Endodermal cell (in vitro differentiated cells): ENCODE data around the gene SPARC. TPM values are rescaled to one million over a fixed set of nuclear protein-coding genes. Genes with fewer than 3 reads are reported as not detected.

Source experiments
- DNase-seq: peaks from one replicate; pipeline ENCODE4 v3.0.0-alpha.2; 2017
- H3K27ac ChIP-seq: 2 replicates; pipeline ENCODE4 v1.5.1; 2013; ENCODE audit warnings: mild to moderate bottlenecking, low read depth, low read length, moderate library complexity
- H3K27me3 ChIP-seq: 2 replicates; pipeline ENCODE4 v1.6.1; 2013; ENCODE audit warnings: mild to moderate bottlenecking, low read length, moderate library complexity; ENCODE audit not compliant: insufficient read depth, control insufficient read depth, poor library complexity, severe bottlenecking
- H3K36me3 ChIP-seq: 2 replicates; pipeline ENCODE4 v1.7.0; 2013; ENCODE audit warnings: mild to moderate bottlenecking, low read length, moderate library complexity; ENCODE audit not compliant: control insufficient read depth, insufficient read depth
- H3K4me1 ChIP-seq: one replicate; pipeline ENCODE4 v1.7.0; 2013; ENCODE audit warnings: low read length; ENCODE audit not compliant: control insufficient read depth, insufficient read depth
- H3K4me3 ChIP-seq: 2 replicates; pipeline ENCODE4 v1.5.1; 2013; ENCODE audit warnings: mild to moderate bottlenecking, low read length, moderate library complexity
- H3K9ac ChIP-seq: 2 replicates; pipeline ENCODE4 v1.6.1; 2013; ENCODE audit warnings: mild to moderate bottlenecking, low read length, moderate library complexity; ENCODE audit not compliant: poor library complexity, severe bottlenecking; ENCODE audit errors: extremely low read depth
- H3K9me3 ChIP-seq: 2 replicates; pipeline ENCODE4 v1.6.1; 2013; ENCODE audit warnings: mild to moderate bottlenecking, low read length, moderate library complexity; ENCODE audit not compliant: control insufficient read depth
- H3K27ac Mint-ChIP-seq: 2 replicates; pipeline ENCODE4 v1.8.0; 2020; ENCODE audit warnings: mixed read lengths
- H3K27me3 Mint-ChIP-seq: 2 replicates; pipeline ENCODE4 v1.8.0; 2021; ENCODE audit warnings: mild to moderate bottlenecking, mixed read lengths; ENCODE audit not compliant: insufficient read depth
- H3K36me3 Mint-ChIP-seq: 2 replicates; pipeline ENCODE4 v1.8.0; 2020; ENCODE audit warnings: low read depth, mixed read lengths
- H3K4me1 Mint-ChIP-seq: 2 replicates; pipeline ENCODE4 v1.8.0; 2020; ENCODE audit warnings: mixed read lengths
- H3K4me3 Mint-ChIP-seq: 2 replicates; pipeline ENCODE4 v1.8.0; 2020; ENCODE audit warnings: mild to moderate bottlenecking, moderate library complexity, mixed read lengths
- H3K9me3 Mint-ChIP-seq: 2 replicates; pipeline ENCODE4 v1.8.0; 2020; ENCODE audit warnings: mild to moderate bottlenecking, mixed read lengths
- CTCF ChIP-seq: fragments of 200-600 bp; sonication (generic); conservative IDR thresholded peaks from 2 replicates; pipeline ENCODE4 v1.5.0; 2021; ENCODE audit warnings: antibody characterized with exemption, mild to moderate bottlenecking
- WGBS, 2 experiments: methylation state at CpG; one replicate each; pipeline versions ENCODE4 v1.1.5 to v1.1.7; 2013; ENCODE audit warnings: missing lambda C conversion rate in 2 of 2, mixed read lengths in 1 of 2; ENCODE audit not compliant: insufficient coverage in 1 of 2, insufficient read length in 1 of 2; 5-methylcytosine and 5-hydroxymethylcytosine counted together
- total RNA-seq, 2 donors: library from RNA; stranded (reverse); fragmentation: NEBNext Ultra II Directional in 1 of 2; extraction: Animal tissue kit (Norgen Biotek cat#: 25700) in 1 of 2; gene quantifications; 2 replicates in 1 of 2; 3 replicates in 1 of 2; pipeline ENCODE4 v1.2.1, GENCODE V29; 2021

The SPARC gene
- total RNA-seq, 2 donors from 2014 or later: 523 to 643 TPM

DNA sequence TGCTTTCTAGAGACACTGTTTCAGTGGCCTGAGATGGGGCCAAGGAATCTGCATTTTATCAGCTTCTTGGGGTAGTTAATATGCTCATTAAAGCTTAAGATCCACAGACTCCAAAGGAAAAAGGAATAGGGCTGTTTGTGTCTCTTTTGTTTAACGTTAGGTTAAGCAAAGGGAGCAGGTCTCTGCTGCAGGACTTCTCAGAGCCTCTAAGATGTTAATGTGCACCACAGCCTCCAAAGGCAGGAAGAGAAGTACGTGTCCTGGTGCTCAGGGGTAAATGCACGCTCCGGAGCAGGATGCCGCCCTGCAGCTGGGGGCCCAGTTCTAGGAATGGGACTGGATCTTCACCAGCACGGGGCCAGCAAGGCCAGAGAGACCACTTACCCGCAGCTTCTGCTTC lies 19.6 kb downstream of the SPARC start:
- H3K4me1 Mint-ChIP-seq: peaks cover 21% of the 10 kb centered on the region
- H3K27me3 Mint-ChIP-seq: no peaks in the 10 kb centered on the region
- Histone ChIP-seq H3K36me3 (peaks cover 97% of the 10 kb centered on the region), H3K27ac (no peak overlapping the region), H3K9me3 (no peaks in the 10 kb centered on the region), H3K4me1 (peaks cover 20% of the 10 kb centered on the region), H3K9ac (no peak overlapping the region), H3K27me3 (no peaks in the 10 kb centered on the region), H3K4me3 (no peak overlapping the region)
- peaks cover 90% of the 10 kb centered on the region for H3K36me3 Mint-ChIP-seq
- no peak overlapping the region for H3K4me3 Mint-ChIP-seq
- H3K9me3 Mint-ChIP-seq: no peaks in the 10 kb centered on the region
- TF ChIP-seq CTCF: no peak
- no peak for DNase-seq
- WGBS, 2 experiments: 91 to 92% methylated on average over 6 to 7 of the region's 7 CpGs
- no peak overlapping the region for H3K27ac Mint-ChIP-seq

DNA sequence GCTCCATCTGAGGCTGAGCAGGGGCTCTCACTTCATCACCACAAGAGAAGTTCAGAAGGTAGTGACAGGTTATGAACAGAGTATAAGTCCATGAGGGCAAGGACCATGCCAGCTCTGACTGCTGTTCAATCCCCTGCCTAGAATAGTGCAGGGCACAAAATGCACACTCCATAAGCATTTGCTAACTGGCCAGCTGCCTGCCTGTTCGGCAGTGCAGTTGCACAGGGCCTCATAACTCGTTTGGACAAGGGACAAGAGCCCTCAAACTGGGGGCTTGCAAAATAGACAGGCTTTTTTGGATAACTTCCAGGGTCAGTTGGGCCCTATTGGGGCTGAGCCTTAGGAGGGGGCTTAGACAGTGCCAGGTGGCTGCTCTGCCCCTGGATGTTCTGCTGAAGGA lies 21.1 kb downstream of the SPARC start:
- H3K27me3 ChIP-seq: no peaks in the 10 kb centered on the region
- Mint-ChIP-seq H3K4me1 (peaks cover 14% of the 10 kb centered on the region), H3K36me3 (peaks cover 79% of the 10 kb centered on the region), H3K27ac (no peak overlapping the region), H3K27me3 (no peaks in the 10 kb centered on the region), H3K9me3 (no peaks in the 10 kb centered on the region), H3K4me3 (no peak overlapping the region)
- H3K4me3 ChIP-seq: no peak overlapping the region
- no peak overlapping the region for H3K9ac ChIP-seq
- WGBS, 2 experiments: 67 to 94% methylated on average over 1 to 2 of the region's 2 CpGs
- no peaks in the 10 kb centered on the region for H3K9me3 ChIP-seq
- peaks cover 93% of the 10 kb centered on the region for H3K36me3 ChIP-seq
- no peak for TF ChIP-seq CTCF
- no peak overlapping the region for H3K27ac ChIP-seq
- DNase-seq: no peak
- H3K4me1 ChIP-seq: peaks cover 18% of the 10 kb centered on the region

DNA sequence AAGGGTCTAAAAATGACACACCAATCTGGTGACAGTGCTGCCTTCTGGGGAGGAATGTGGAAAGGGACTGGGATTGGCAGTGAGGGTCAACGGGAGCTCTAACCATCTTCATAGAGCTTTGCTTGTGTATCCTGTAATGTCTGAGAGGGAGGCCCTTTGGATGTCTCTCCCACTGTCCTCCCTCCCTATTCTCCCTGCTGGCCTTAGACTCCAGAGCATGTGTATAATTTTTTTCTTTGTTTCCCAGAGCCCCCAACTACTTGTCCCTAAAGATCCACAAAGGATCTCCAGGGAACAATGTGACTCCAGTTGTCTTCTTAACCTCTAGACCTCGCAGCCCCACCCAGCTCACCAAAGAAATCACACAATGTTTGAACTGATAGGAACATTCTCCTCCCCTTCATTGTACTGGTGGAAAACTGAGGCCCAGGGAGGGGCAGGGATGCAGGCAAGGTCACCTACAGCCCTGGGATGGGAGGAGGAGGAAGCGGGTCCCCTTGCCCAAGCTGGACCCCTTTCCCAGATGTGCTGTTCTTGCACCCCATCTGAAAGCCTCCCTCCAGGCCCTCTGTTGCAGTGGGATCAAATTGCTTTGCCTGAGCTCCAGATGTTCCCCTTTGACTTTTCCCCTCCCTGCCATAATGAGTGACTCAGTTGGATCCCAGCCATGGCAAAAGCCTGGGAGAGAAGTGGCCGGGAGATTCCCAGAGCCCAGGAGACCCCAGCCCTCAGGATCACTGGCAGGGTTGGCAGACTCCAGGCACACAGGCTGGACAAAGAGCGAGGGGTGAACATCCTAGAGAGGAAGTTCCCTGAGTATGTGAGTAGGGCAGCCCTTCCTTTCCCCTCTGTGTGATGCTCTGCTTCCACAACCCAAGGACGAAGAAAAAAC lies 21.8 kb downstream of the SPARC start:
- Mint-ChIP-seq H3K27me3 (no peaks in the 10 kb centered on the region), H3K4me3 (no peak overlapping the region), H3K4me1 (peaks cover 14% of the 10 kb centered on the region), H3K36me3 (peaks cover 72% of the 10 kb centered on the region), H3K27ac (no peak overlapping the region), H3K9me3 (no peaks in the 10 kb centered on the region)
- Histone ChIP-seq H3K9ac (no peak overlapping the region), H3K9me3 (no peaks in the 10 kb centered on the region), H3K27me3 (no peaks in the 10 kb centered on the region), H3K27ac (no peak overlapping the region), H3K4me1 (peaks cover 18% of the 10 kb centered on the region), H3K36me3 (peaks cover 86% of the 10 kb centered on the region), H3K4me3 (no peak overlapping the region)
- no peak for TF ChIP-seq CTCF
- WGBS, 2 experiments: 85 to 90% methylated on average over 2 to 6 of the region's 6 CpGs
- DNase-seq: no peak
